CD4-positive, alpha-beta memory T cell (primary cell): Measurements from ENCODE around the gene PHKG2. TPM values are rescaled to one million over a fixed set of nuclear protein-coding genes. Genes with fewer than 3 reads are reported as not detected.

ENCODE experiments used
- CTCF ChIA-PET: fragments of 350-600 bp; sonication (Branson Sonifier 250); formaldehyde crosslinking; loops from one replicate; lab custom pipeline; 2021; ENCODE audit warnings: inconsistent platforms; ENCODE audit not compliant: partially characterized antibody; lab: Charles Lee
- POLR2A ChIA-PET: fragments of 350-600 bp; sonication (Branson Sonifier 250); formaldehyde crosslinking; loops from one replicate; lab custom pipeline; 2021; ENCODE audit not compliant: partially characterized antibody; lab: Charles Lee
- DNase-seq, 5 donors: peaks; one replicate each; pipeline versions ENCODE4 v3.0.0 to v3.0.0-alpha.2; 2020 to 2022; ENCODE audit warnings: mixed read lengths in 1 of 5
- H3K27ac ChIP-seq: one replicate; pipeline ENCODE4 v1.7.0; 2013; ENCODE audit warnings: low read depth, low read length
- H3K27me3 ChIP-seq: 2 replicates; pipeline ENCODE4 v1.7.0; 2013; ENCODE audit warnings: mild to moderate bottlenecking, low read length, moderate library complexity; ENCODE audit not compliant: insufficient read depth
- H3K36me3 ChIP-seq: 2 replicates; pipeline ENCODE4 v1.7.0; 2013; ENCODE audit warnings: mild to moderate bottlenecking, low read length, moderate library complexity; ENCODE audit not compliant: insufficient read depth
- H3K4me1 ChIP-seq: 2 replicates; pipeline ENCODE4 v1.7.0; 2013; ENCODE audit warnings: mild to moderate bottlenecking, low read length, moderate library complexity; ENCODE audit not compliant: insufficient read depth
- H3K4me3 ChIP-seq, 2 donors: one replicate each; pipeline ENCODE4 v1.7.0; 2013; ENCODE audit warnings: low read length in 2 of 2, mild to moderate bottlenecking in 1 of 2
- H3K9me3 ChIP-seq, 2 donors: one replicate each; pipeline ENCODE4 v1.7.0; 2013; ENCODE audit warnings: low read length in 2 of 2, control low read depth in 1 of 2; ENCODE audit not compliant: control insufficient read depth in 1 of 2
- H3K27ac Mint-ChIP-seq, 7 donors: one replicate each; pipeline ENCODE4 v1.8.0; 2020 to 2021; ENCODE audit warnings: mixed read lengths in 7 of 7, mild to moderate bottlenecking in 6 of 7, inconsistent platforms in 3 of 7, moderate library complexity in 3 of 7
- H3K27me3 Mint-ChIP-seq, 2 donors: one replicate each; pipeline ENCODE4 v1.8.0; 2020 to 2021; ENCODE audit warnings: mixed read lengths in 2 of 2
- H3K36me3 Mint-ChIP-seq, 2 donors: one replicate each; pipeline ENCODE4 v1.8.0; 2020 to 2021; ENCODE audit warnings: mixed read lengths in 2 of 2, inconsistent platforms in 1 of 2, mild to moderate bottlenecking in 1 of 2
- H3K4me1 Mint-ChIP-seq, 4 donors: one replicate each; pipeline ENCODE4 v1.8.0; 2020 to 2021; ENCODE audit warnings: mixed read lengths in 4 of 4, mild to moderate bottlenecking in 1 of 4
- H3K4me3 Mint-ChIP-seq, 8 donors: one replicate each; pipeline ENCODE4 v1.8.0; 2020 to 2021; ENCODE audit warnings: mixed read lengths in 8 of 8, mild to moderate bottlenecking in 7 of 8, moderate library complexity in 6 of 8, inconsistent platforms in 3 of 8
- H3K9me3 Mint-ChIP-seq, 8 donors: one replicate each; pipeline ENCODE4 v1.8.0; 2020 to 2021; ENCODE audit warnings: mixed read lengths in 8 of 8, mild to moderate bottlenecking in 5 of 8, inconsistent platforms in 3 of 8, moderate library complexity in 1 of 8
- intact Hi-C: fragments of 100-400 bp; cut with micrococcal nuclease; formaldehyde crosslinking; loops from one replicate; pipeline ENCODE4 v1.15.1; 2023
- polyA plus RNA-seq, 2 donors: library from polyadenylated mRNA; unstranded; fragments of 300-500 nt; fragmentation: Illumina TruSeq; gene quantifications; one replicate each; pipeline ENCODE4 v1.2.3, GENCODE V29; 2021
- total RNA-seq, 2 experiments: library from RNA; stranded (reverse); gene quantifications; one replicate each; pipeline ENCODE4 v1.2.3, GENCODE V29; 2021

PHKG2 gene
- total and polyA plus RNA-seq, 4 experiments from 2014 or later, result 42.0 to 63.5 (median 54.5) TPM

GRCh38 chr16:30738984-30739951, 9.0 kb upstream of the PHKG2 start:
- Mint-ChIP-seq H3K27ac (no peak overlapping the region), H3K9me3 (peaks cover 0 to 2% (median 0%) of the 10 kb centered on the region in 8 donors), H3K4me1 (peaks cover 4 to 10% (median 6%) of the 10 kb centered on the region in 4 donors), H3K36me3 (peaks cover 28 to 63% of the 10 kb centered on the region in 2 donors), H3K27me3 (no peaks in the 10 kb centered on the region), H3K4me3 (no peak overlapping the region)
- CTCF ChIA-PET, result no interaction called here
- Histone ChIP-seq H3K4me1 (peaks cover 3% of the 10 kb centered on the region), H3K4me3 (no peak overlapping the region), H3K36me3 (peaks cover 48% of the 10 kb centered on the region), H3K27ac (no peak overlapping the region), H3K27me3 (no peaks in the 10 kb centered on the region), H3K9me3 (no peaks in the 10 kb centered on the region)
- intact Hi-C loops, result no loop called here
- DNase-seq, result no peak
- POLR2A ChIA-PET, result interaction anchor here (1.4 kb wide), 1 partner anchor 9 kb away, joined by 7 read pairs; the partner anchor contains the start of gene PHKG2

GRCh38 chr16:30740364-30741251, 7.6 kb upstream of the PHKG2 start:
- H3K9me3 ChIP-seq, result no peaks in the 10 kb centered on the region
- Mint-ChIP-seq H3K4me3 (no peak overlapping the region), H3K4me1 (peaks cover 4 to 10% (median 6%) of the 10 kb centered on the region in 4 donors), H3K36me3 (peaks cover 25 to 65% of the 10 kb centered on the region in 2 donors), H3K9me3 (peaks cover 0 to 2% (median 0%) of the 10 kb centered on the region in 8 donors), H3K27me3 (no peaks in the 10 kb centered on the region), H3K27ac (peak overlapping the region in 6 of 7 donors; percentile 36 to 75 (median 49))
- peaks cover 40% of the 10 kb centered on the region for H3K36me3 ChIP-seq
- no peak for DNase-seq
- no peaks in the 10 kb centered on the region for H3K27me3 ChIP-seq
- H3K4me3 ChIP-seq, result no peak overlapping the region
- ChIA-PET CTCF (no interaction called here), POLR2A (no interaction called here)
- peaks cover 3% of the 10 kb centered on the region for H3K4me1 ChIP-seq
- H3K27ac ChIP-seq, result no peak overlapping the region
- intact Hi-C loops, result no loop called here

- H3K27me3 Mint-ChIP-seq, result no peaks in the 10 kb centered on the region
- POLR2A ChIA-PET, result no interaction called here
- H3K4me1 Mint-ChIP-seq, result peaks cover 4 to 10% (median 6%) of the 10 kb centered on the region in 4 donors
- CTCF ChIA-PET, result no interaction called here
- Histone ChIP-seq H3K4me1 (peaks cover 3% of the 10 kb centered on the region), H3K27me3 (no peaks in the 10 kb centered on the region), H3K27ac (no peak overlapping the region), H3K9me3 (no peaks in the 10 kb centered on the region), H3K4me3 (no peak overlapping the region), H3K36me3 (peaks cover 33% of the 10 kb centered on the region)
- DNase-seq, result no peak
- peak overlapping the region in 6 of 7 donors; percentile 23 to 65 (median 53) for H3K27ac Mint-ChIP-seq
- no peak overlapping the region for H3K4me3 Mint-ChIP-seq
- peaks cover 0 to 2% (median 0%) of the 10 kb centered on the region in 8 donors for H3K9me3 Mint-ChIP-seq
- intact Hi-C loops, result no loop called here
- peaks cover 21 to 60% of the 10 kb centered on the region in 2 donors for H3K36me3 Mint-ChIP-seq
Observed at GRCh38 chr16:30741461-30741914, 6.7 kb upstream of the PHKG2 start.

- H3K9me3 ChIP-seq, result no peaks in the 10 kb centered on the region
- H3K4me3 ChIP-seq, result no peak overlapping the region
- no peaks in the 10 kb centered on the region for H3K27me3 ChIP-seq
- POLR2A ChIA-PET, result interaction anchor here (0.8 kb wide), 1 partner anchor 85 kb away, joined by 3 read pairs; the partner anchor contains the start of gene FBRS
- Mint-ChIP-seq H3K4me3 (no peak overlapping the region), H3K36me3 (peaks cover 10 to 47% of the 10 kb centered on the region in 2 donors), H3K27ac (peak overlapping the region in 3 of 7 donors; percentile 8 to 43 (median 19)), H3K4me1 (peaks cover 13 to 27% (median 16%) of the 10 kb centered on the region in 4 donors), H3K9me3 (peaks cover 0 to 3% (median 0%) of the 10 kb centered on the region in 8 donors), H3K27me3 (no peaks in the 10 kb centered on the region)
- intact Hi-C loops, result no loop called here
- DNase-seq, result no peak
- H3K27ac ChIP-seq, result no peak overlapping the region
- CTCF ChIA-PET, result no interaction called here
- H3K4me1 ChIP-seq, result peaks cover 10% of the 10 kb centered on the region
- H3K36me3 ChIP-seq, result peaks cover 11% of the 10 kb centered on the region
Observed at GRCh38 chr16:30743716-30744115, 4.5 kb upstream of the PHKG2 start.

- intact Hi-C loops, result no loop called here
- Histone ChIP-seq H3K4me1 (peaks cover 10% of the 10 kb centered on the region), H3K27ac (no peak overlapping the region), H3K36me3 (peaks cover 7% of the 10 kb centered on the region), H3K27me3 (no peaks in the 10 kb centered on the region), H3K4me3 (no peak overlapping the region), H3K9me3 (no peaks in the 10 kb centered on the region)
- ChIA-PET CTCF (no interaction called here), POLR2A (interaction anchor here (0.8 kb wide), 1 partner anchor 86 kb away, joined by 3 read pairs; the partner anchor contains the start of gene FBRS)
- no peak overlapping the region for H3K27ac Mint-ChIP-seq
- H3K4me1 Mint-ChIP-seq, result peaks cover 13 to 29% (median 19%) of the 10 kb centered on the region in 4 donors
- H3K4me3 Mint-ChIP-seq, result no peak overlapping the region
- DNase-seq, result no peak
- H3K9me3 Mint-ChIP-seq, result peaks cover 0 to 6% (median 0%) of the 10 kb centered on the region in 8 donors
- peaks cover 10 to 44% of the 10 kb centered on the region in 2 donors for H3K36me3 Mint-ChIP-seq
- no peaks in the 10 kb centered on the region for H3K27me3 Mint-ChIP-seq
Observed at GRCh38 chr16:30744183-30744582, 4.0 kb upstream of the PHKG2 start.

GRCh38 chr16:30745082-30745481, 3.1 kb upstream of the PHKG2 start:
- intact Hi-C loops, result loop anchor here (5.0 kb wide), 2 partner anchors 67 to 88 kb away; partner anchors contain the start of gene FBRS
- H3K27me3 Mint-ChIP-seq, result no peaks in the 10 kb centered on the region
- no peak overlapping the region for H3K27ac ChIP-seq

More at GRCh38 chr16:30745082-30745481, 3.1 kb upstream of the PHKG2 start:
- POLR2A ChIA-PET, result no interaction called here
- peaks cover 10% of the 10 kb centered on the region for H3K4me1 ChIP-seq
- H3K36me3 ChIP-seq, result peaks cover 7% of the 10 kb centered on the region
- Mint-ChIP-seq H3K9me3 (peaks cover 0 to 6% (median 0%) of the 10 kb centered on the region in 8 donors), H3K27ac (peak overlapping the region in 4 of 7 donors; percentile 13 to 73 (median 38)), H3K4me1 (peaks cover 19 to 34% (median 27%) of the 10 kb centered on the region in 4 donors), H3K36me3 (peaks cover 10 to 42% of the 10 kb centered on the region in 2 donors), H3K4me3 (peak overlapping the region in 1 of 8 donors; percentile 27)
- DNase-seq, result no peak
- no peak overlapping the region for H3K4me3 ChIP-seq
- no peaks in the 10 kb centered on the region for H3K9me3 ChIP-seq
- CTCF ChIA-PET, result no interaction called here
- no peaks in the 10 kb centered on the region for H3K27me3 ChIP-seq
